Nephron progenitor cell (in vitro differentiated cells): ENCODE measurements around the gene DNAJB5.

Source experiments
- DNase-seq: peaks from one replicate; pipeline ENCODE4 v3.0.0; 2021
- H3K27ac Mint-ChIP-seq: 2 replicates; pipeline ENCODE4 v1.8.0; 2021; ENCODE audit warnings: mild to moderate bottlenecking, moderate library complexity, mixed read lengths
- H3K27me3 Mint-ChIP-seq: 2 replicates; pipeline ENCODE4 v1.8.0; 2021; ENCODE audit warnings: mild to moderate bottlenecking, low read depth, mixed read lengths; ENCODE audit not compliant: poor library complexity
- H3K36me3 Mint-ChIP-seq: 2 replicates; pipeline ENCODE4 v1.8.0; 2021; ENCODE audit warnings: low read depth, mixed read lengths
- H3K4me1 Mint-ChIP-seq: 2 replicates; pipeline ENCODE4 v1.8.0; 2021; ENCODE audit warnings: mixed read lengths
- H3K4me3 Mint-ChIP-seq: 2 replicates; pipeline ENCODE4 v1.8.0; 2021; ENCODE audit warnings: mild to moderate bottlenecking, moderate library complexity, mixed read lengths
- H3K9me3 Mint-ChIP-seq: 2 replicates; pipeline ENCODE4 v1.8.0; 2021; ENCODE audit warnings: mild to moderate bottlenecking, moderate library complexity, mixed read lengths
- TF ChIP-seq, protein P1 (sequence below): fragments of 200-600 bp; sonication (generic); IDR thresholded peaks from 2 replicates; pipeline ENCODE4 v1.5.0; 2021; ENCODE audit warnings: antibody characterized with exemption

Gene DNAJB5

DNA sequence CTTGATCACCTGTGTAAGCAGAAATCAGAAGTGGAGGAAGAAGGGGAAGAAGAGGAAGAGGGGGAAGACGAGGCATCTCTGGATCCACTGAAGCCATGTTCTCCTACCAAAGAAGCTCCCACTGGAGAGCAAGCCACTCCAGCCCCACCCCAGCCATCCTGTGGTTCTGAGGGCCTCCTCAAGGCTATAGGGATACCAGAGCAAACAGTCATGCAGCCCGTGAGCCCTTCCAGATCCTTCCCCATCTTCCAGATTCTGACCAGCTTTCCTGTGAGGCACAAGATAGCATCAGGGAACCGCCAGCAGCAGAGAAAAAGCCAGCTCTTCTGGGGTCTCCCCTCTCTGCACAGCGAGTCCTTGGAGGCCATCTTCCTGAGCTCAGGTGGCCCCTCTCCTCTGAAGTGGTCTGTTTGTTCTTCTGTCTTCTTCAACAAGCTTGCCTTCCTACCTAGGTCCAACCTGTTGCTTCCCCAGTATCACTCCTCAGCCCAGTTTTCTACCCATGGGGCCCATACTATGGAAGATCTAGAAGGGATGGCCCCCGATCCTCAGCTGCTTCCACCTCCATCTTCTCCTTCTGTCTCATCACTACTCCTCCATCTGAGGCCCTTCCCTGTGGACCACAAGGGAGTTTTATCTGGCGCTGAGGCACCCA, 53.5 kb downstream of the DNAJB5 start:
- Mint-ChIP-seq H3K4me3 (no peak overlapping the region), H3K9me3 (no peaks in the 10 kb centered on the region), H3K36me3 (peaks cover 46% of the 10 kb centered on the region), H3K4me1 (no peaks in the 10 kb centered on the region), H3K27ac (no peak overlapping the region), H3K27me3 (no peaks in the 10 kb centered on the region)
- TF ChIP-seq, protein P1, sequence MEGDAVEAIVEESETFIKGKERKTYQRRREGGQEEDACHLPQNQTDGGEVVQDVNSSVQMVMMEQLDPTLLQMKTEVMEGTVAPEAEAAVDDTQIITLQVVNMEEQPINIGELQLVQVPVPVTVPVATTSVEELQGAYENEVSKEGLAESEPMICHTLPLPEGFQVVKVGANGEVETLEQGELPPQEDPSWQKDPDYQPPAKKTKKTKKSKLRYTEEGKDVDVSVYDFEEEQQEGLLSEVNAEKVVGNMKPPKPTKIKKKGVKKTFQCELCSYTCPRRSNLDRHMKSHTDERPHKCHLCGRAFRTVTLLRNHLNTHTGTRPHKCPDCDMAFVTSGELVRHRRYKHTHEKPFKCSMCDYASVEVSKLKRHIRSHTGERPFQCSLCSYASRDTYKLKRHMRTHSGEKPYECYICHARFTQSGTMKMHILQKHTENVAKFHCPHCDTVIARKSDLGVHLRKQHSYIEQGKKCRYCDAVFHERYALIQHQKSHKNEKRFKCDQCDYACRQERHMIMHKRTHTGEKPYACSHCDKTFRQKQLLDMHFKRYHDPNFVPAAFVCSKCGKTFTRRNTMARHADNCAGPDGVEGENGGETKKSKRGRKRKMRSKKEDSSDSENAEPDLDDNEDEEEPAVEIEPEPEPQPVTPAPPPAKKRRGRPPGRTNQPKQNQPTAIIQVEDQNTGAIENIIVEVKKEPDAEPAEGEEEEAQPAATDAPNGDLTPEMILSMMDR, result no peak
- DNase-seq, result no peak

DNA sequence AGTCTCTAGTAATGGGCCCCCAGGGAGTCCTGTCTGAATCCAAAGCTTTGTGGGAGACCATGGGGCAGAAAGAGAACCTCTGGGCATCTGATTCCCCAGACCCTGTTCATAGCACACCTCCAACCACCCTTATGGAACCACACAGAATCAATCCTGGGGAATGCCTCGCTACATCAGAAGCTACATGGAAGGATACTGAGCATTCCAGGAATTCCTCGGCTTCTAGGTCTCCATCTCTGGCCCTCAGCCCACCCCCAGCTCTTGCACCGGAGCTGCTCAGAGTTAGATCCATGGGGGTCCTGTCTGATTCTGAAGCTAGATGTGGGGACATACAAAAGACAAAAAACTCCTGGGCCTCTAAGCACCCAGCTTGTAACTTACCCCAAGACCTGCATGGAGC, 54.5 kb downstream of the DNAJB5 start:
- H3K36me3 Mint-ChIP-seq, result peaks cover 57% of the 10 kb centered on the region
- H3K9me3 Mint-ChIP-seq, result no peaks in the 10 kb centered on the region
- no peaks in the 10 kb centered on the region for H3K27me3 Mint-ChIP-seq
- no peak for DNase-seq
- H3K4me1 Mint-ChIP-seq, result no peaks in the 10 kb centered on the region
- TF ChIP-seq, protein P1, result no peak
- no peak overlapping the region for H3K4me3 Mint-ChIP-seq
- H3K27ac Mint-ChIP-seq, result no peak overlapping the region
